Ovary (tissue), 9 donors: ENCODE measurements around the gene NATD1. TPM values are rescaled to one million over a fixed set of nuclear protein-coding genes. Genes with fewer than 3 reads are reported as not detected.

Source experiments
- DNase-seq, 5 donors: peaks; one replicate each; pipeline ENCODE4 v3.0.0-alpha.2; 2019 to 2020
- H3K27ac ChIP-seq, 2 donors: fragments of 200-600 bp; one replicate each; pipeline versions ENCODE4 v1.5.1 to v1.8.0; 2019 to 2022
- H3K27me3 ChIP-seq: fragments of 200-600 bp; one replicate; pipeline ENCODE4 v1.8.0; 2022
- H3K36me3 ChIP-seq: fragments of 200-600 bp; sonication (generic); one replicate; pipeline ENCODE4 v1.5.1; 2019
- H3K4me1 ChIP-seq: one replicate; pipeline ENCODE4 v1.8.1; 2013; ENCODE audit warnings: mild to moderate bottlenecking, moderate library complexity; ENCODE audit not compliant: insufficient read depth
- H3K4me3 ChIP-seq: fragments of 200-600 bp; sonication (generic); one replicate; pipeline ENCODE4 v1.5.1; 2017
- H3K9me3 ChIP-seq, 2 donors: fragments of 200-600 bp in 1 of 2; sonication (generic) in 1 of 2; one replicate each; pipeline versions ENCODE4 v1.5.1 to v1.8.1; 2013 to 2019; ENCODE audit warnings: mild to moderate bottlenecking in 1 of 2, moderate library complexity in 1 of 2
- EP300 ChIP-seq: sonication (generic); formaldehyde crosslinking; IDR thresholded peaks from one replicate; pipeline ENCODE4 v1.6.1; 2017; ENCODE audit warnings: antibody characterized with exemption
- POLR2A ChIP-seq: fragments of 450-650 bp; IDR thresholded peaks from one replicate; pipeline ENCODE4 v1.6.1; 2017; ENCODE audit warnings: antibody characterized with exemption, mild to moderate bottlenecking, moderate library complexity
- WGBS, 3 donors: extraction: QIAGEN DNeasy Blood & Tissue Kit in 1 of 3; methylation state at CpG; one replicate each; pipeline versions ENCODE4 v1.1.5 to v1.1.7; 2013 to 2017; 5-methylcytosine and 5-hydroxymethylcytosine counted together
- intact Hi-C, 4 donors: fragments of 100-400 bp; cut with DNase I; formaldehyde crosslinking; loops; one replicate each; pipeline versions ENCODE4 v1.11.0 to v1.15.1; 2022 to 2023
- polyA plus RNA-seq, 2 donors: library from polyadenylated mRNA; stranded (reverse); fragments of 200-250 nt in 1 of 2; fragments of 350-450 nt in 1 of 2; fragmentation: Illumina TruSeq in 1 of 2; extraction: RNeasy Lipid Tissue Mini Kit (QIAGEN cat#74804) in 1 of 2; gene quantifications; one replicate each; pipeline ENCODE4 v1.2.3, GENCODE V29; 2013 to 2014
- total RNA-seq, 7 donors: library from RNA; depleted of rRNA in 2 of 7; stranded (reverse); fragments of >200 nt in 2 of 7; fragmentation: NEBNext Ultra II Directional in 3 of 7; extraction: Animal tissue kit (Norgen Biotek cat#: 25700) in 3 of 7; gene quantifications; one replicate each; pipeline versions ENCODE4 v1.1.0 to v1.2.4, GENCODE V29; 2016 to 2023
- TF ChIP-seq, protein P1 (sequence below), 3 donors: fragments of 450-650 bp in 2 of 3; fragments of 200-600 bp in 1 of 3; IDR thresholded peaks; one replicate each; pipeline versions ENCODE4 v1.5.1 to v1.8.0; 2016 to 2022; ENCODE audit warnings: antibody characterized with exemption in 3 of 3, mild to moderate bottlenecking in 1 of 3
- donor health status: DM: no; HTN: no; CAD: no; lungs with moderate emphysema.
- donor health status: DM: no; HTN: no; CAD: no.
- donor health status: Bipolar disorder and iron deficiency.
- donor health status: DM: yes; HTN: yes; CAD: no.
- donor health status: DM: no; HTN: no; CAD: no.
- donor health status: DM: yes; HTN: yes; CAD: no.

NATD1 gene
- total and polyA plus RNA-seq, 9 donors = 2.8 to 9.0 (median 5.3) TPM

DNA sequence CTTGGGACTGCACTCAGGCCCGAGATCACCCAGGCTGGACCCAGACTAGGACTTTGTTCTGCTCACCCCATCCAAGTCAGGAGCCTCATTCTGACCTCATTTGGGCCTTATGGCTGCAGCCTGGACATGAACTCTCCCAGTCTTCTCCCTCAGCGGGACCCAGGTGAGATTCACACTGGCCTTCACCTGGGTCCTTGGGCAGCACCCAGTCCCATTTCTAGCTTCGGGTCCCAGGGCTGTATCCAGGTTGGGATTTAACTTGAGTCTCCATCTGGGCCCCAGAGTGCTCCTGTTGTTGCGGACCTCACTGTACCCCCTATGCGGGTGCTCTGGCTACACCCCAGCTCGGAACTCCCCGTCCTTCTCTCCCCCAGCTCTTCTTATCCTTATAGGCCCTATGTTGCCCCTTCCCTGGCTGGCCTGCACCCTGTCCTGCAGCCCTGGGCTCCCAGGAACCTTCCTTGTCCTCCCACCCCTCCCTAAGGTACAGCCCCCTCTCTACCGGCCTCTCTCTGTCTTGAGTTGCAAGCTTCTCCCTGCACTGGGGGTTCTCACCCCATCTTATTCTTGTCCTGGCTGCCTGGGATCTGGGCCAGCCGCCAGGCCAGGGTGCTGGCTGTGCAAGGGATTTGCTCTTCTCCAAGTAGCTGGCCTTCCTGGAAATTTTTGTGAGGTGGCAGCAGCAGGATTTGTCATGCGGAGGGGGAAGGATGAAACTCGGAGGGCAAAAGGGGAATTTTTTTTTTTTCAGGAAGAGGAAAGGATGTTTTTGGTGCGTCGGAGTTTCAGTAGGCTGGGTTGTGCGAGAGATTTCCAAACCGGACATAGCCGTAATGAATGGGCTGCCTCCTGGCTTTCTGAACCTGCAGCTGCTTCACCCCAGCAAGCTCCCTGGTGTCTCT lies 32.2 kb upstream of the NATD1 start:
- H3K27me3 ChIP-seq = no peaks in the 10 kb centered on the region
- peak overlapping the region; percentile 1 to 65 for H3K27ac ChIP-seq
- DNase-seq = peak in 3 of 5 donors; percentile 48 to 67 (median 61)
- H3K4me3 ChIP-seq = peak overlapping the region; percentile 57
- H3K36me3 ChIP-seq = no peaks in the 10 kb centered on the region
- peaks cover 27% of the 10 kb centered on the region for H3K4me1 ChIP-seq
- no peaks in the 10 kb centered on the region for H3K9me3 ChIP-seq
- no peak for TF ChIP-seq EP300
- 1 to 2% (median 2%) methylated on average over 16 of the region's 16 CpGs for WGBS, 3 donors
- intact Hi-C loops = loop anchor here in 3 of 4 donors (10.0 kb wide), 3 partner anchors 161 to 241 kb away; partner anchors contain the start of genes DHRS7B (in 1 of the 3) and USP22 (in 1 of the 3)

DNA sequence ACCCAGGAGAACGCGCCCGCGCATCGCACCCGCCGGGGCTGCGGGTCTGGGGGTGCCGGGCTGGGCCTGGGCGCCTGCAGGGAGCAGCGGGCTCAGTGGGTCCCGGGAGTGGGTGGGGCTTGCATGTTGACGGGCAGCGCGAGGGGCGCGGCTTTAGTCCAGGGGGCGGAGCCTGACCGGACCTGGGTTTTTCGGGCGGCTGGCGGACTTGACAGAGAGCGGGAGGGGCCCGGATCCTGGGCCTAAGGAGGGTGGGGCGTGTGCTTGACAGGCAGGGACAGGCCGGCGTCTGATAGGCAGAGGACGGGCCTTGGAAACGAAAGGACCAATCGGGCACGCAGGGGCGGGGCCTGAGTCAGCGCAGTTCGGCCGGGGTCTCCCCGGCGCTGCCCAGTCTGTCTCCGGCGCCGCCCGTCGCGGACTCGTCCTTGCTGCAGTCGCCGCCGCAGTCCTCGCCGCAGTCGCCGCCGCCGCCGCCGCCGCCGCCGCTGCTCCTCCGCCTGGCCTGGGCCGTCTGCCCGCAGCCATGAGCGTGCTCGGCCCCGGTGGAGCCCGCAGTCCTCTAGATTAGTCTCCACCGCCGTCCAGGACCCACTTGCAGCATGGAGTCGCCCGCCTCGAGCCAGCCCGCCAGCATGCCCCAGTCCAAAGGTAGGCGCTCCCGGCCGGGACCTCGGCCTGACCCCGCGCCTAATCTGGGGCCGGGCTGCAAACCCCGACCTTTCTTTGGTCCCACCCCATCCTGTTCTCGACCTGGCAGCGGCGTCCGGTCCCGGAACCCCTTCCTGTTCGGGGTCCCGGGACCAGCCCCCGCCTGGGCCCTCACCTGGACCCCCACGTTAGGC lies 31.3 kb upstream of the NATD1 start, which contains the start of gene MAP2K3:
MAP2K3 (plus strand) TSS at position 393 of the 845 bp plus-strand sequence; CDS start at position 603, 210 bp downstream.
- H3K9me3 ChIP-seq = no peaks in the 10 kb centered on the region
- intact Hi-C loops = loop anchor here (5.0 to 10.0 kb wide), 4 partner anchors 160 to 240 kb away; partner anchors contain the start of genes DHRS7B (in 1 of the 4) and USP22 (in 1 of the 4)
- 0 to 1% (median 0%) methylated on average over 41 to 88 of the region's 88 CpGs for WGBS, 3 donors
- H3K4me1 ChIP-seq = peaks cover 24% of the 10 kb centered on the region
- H3K27ac ChIP-seq = peak within 1 kb of the TSS; percentile 1 to 65
- H3K4me3 ChIP-seq = peak within 1 kb of the TSS; percentile 57
- H3K36me3 ChIP-seq = no peaks in the 10 kb centered on the region
- TF ChIP-seq POLR2A = peak; percentile 80
- TF ChIP-seq, protein P1, sequence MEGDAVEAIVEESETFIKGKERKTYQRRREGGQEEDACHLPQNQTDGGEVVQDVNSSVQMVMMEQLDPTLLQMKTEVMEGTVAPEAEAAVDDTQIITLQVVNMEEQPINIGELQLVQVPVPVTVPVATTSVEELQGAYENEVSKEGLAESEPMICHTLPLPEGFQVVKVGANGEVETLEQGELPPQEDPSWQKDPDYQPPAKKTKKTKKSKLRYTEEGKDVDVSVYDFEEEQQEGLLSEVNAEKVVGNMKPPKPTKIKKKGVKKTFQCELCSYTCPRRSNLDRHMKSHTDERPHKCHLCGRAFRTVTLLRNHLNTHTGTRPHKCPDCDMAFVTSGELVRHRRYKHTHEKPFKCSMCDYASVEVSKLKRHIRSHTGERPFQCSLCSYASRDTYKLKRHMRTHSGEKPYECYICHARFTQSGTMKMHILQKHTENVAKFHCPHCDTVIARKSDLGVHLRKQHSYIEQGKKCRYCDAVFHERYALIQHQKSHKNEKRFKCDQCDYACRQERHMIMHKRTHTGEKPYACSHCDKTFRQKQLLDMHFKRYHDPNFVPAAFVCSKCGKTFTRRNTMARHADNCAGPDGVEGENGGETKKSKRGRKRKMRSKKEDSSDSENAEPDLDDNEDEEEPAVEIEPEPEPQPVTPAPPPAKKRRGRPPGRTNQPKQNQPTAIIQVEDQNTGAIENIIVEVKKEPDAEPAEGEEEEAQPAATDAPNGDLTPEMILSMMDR (IDR thresholded peaks at IDR 0.05) = no peak
- DNase-seq = peak; percentile 99
- H3K27me3 ChIP-seq = no peaks in the 10 kb centered on the region

DNA sequence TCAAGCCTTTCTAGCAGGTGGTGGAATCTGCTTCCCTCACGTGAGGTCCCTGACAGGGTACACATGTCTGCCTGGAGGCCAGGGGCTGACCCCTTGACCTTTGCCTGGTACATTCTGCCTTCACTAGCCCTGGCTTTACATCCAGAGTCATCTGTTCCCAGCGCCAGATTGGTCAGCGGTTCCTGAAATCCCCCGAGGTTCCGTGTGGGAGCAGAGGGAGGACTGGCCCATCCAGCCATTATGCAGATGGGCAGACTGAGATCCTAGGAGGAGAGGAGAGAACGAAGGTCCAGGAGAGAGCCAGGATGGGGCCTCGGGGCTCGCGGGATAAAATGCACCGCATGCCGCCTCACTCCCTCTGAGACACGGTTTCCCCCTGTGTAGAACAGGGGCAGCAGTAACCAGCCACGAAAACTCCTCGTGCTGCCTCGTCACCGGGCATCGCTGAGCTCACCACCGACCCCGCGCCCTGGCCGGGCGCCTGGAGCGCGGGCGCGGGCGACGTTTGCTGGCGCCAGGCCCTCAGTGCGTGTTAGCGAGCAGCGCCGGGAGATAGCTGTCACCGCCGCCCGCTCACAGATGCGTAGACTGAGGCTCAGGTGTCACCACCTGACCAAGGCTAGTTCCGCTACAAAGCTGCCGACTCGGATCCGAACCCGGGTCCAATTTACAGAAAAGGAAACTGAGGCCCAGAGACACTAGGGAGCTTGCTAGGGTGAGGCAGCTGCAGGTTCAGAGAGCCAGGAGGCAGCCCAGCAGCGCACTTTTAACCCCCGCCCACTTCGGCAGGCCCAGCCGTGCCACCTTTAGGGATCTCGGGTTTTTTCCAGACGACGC lies 30.5 kb upstream of the NATD1 start:
- peak; percentile 30 to 77 (median 66) for DNase-seq
- WGBS, 3 donors = 10 to 19% (median 12%) methylated on average over 45 to 49 of the region's 49 CpGs
- intact Hi-C loops = loop anchor here (5.0 to 10.0 kb wide), 4 partner anchors 159 to 239 kb away; partner anchors contain the start of genes DHRS7B (in 1 of the 4) and USP22 (in 1 of the 4)

DNA sequence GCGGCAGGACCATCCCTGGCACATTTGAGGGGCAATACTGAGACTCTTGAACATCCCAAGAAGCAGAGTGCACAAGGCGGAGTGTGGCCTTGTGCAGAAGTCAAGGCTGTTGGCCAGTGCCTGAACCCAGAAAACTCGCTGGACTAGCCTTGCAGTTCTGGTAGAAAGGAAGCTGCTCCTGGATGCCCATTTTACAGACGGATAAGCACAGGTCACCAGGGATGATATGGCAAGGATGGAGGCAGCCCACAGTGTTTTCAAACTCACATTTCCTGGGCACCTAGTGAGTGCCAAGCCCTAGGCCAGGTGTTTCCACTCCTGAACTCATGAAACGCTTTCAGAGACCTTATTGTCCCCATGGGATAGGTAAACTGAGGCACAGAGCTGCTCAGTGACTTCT lies 29.6 kb upstream of the NATD1 start:
- H3K4me3 ChIP-seq = no peak overlapping the region
- intact Hi-C loops = loop anchor here (5.0 to 10.0 kb wide), 4 partner anchors 158 to 238 kb away; partner anchors contain the start of genes DHRS7B (in 1 of the 4) and USP22 (in 1 of the 4)
- H3K27me3 ChIP-seq = no peaks in the 10 kb centered on the region
- H3K27ac ChIP-seq = no peak overlapping the region
- H3K4me1 ChIP-seq = peaks cover 17% of the 10 kb centered on the region
- 73 to 84% (median 78%) methylated on average over 5 of the region's 5 CpGs for WGBS, 3 donors
- DNase-seq = no peak
- no peaks in the 10 kb centered on the region for H3K9me3 ChIP-seq
- TF ChIP-seq EP300 = no peak
- TF ChIP-seq, protein P1 (IDR thresholded peaks at IDR 0.05) = no peak
- no peak for TF ChIP-seq POLR2A
- H3K36me3 ChIP-seq = no peaks in the 10 kb centered on the region

More for the DNA sequence above, 30.5 kb upstream of the NATD1 start:
- no peak overlapping the region for H3K27ac ChIP-seq
- no peaks in the 10 kb centered on the region for H3K36me3 ChIP-seq
- TF ChIP-seq, protein P1 (IDR thresholded peaks at IDR 0.05) = no peak
- TF ChIP-seq POLR2A (no peak), EP300 (no peak)
- H3K4me3 ChIP-seq = peak overlapping the region; percentile 52
- H3K4me1 ChIP-seq = peaks cover 24% of the 10 kb centered on the region
- no peaks in the 10 kb centered on the region for H3K27me3 ChIP-seq
- H3K9me3 ChIP-seq = no peaks in the 10 kb centered on the region
